Gastroesophageal sphincter (tissue), 3 donors: Measurements from ENCODE around the gene MPHOSPH10.
"Not testable (repeated sequence)": the region's sequence is repeated elsewhere in the genome, so short reads cannot be mapped to it uniquely, and the experiment has no call there.

ENCODE experiments used
- POLR2AphosphoS5 ChIP-seq: sonication (generic); formaldehyde crosslinking; IDR thresholded peaks from one replicate; pipeline ENCODE4 v1.6.1; 2017; ENCODE audit warnings: antibody characterized with exemption
- TF ChIP-seq, protein P1 (sequence below), 4 experiments: fragments of 200-600 bp in 2 of 4; fragments of 450-650 bp in 2 of 4; sonication (generic) in 1 of 4; IDR thresholded peaks; one replicate each; pipeline ENCODE4 v1.5.1; 2017 to 2019; ENCODE audit warnings: antibody characterized with exemption in 4 of 4, mild to moderate bottlenecking in 2 of 4, moderate library complexity in 2 of 4

DNA sequence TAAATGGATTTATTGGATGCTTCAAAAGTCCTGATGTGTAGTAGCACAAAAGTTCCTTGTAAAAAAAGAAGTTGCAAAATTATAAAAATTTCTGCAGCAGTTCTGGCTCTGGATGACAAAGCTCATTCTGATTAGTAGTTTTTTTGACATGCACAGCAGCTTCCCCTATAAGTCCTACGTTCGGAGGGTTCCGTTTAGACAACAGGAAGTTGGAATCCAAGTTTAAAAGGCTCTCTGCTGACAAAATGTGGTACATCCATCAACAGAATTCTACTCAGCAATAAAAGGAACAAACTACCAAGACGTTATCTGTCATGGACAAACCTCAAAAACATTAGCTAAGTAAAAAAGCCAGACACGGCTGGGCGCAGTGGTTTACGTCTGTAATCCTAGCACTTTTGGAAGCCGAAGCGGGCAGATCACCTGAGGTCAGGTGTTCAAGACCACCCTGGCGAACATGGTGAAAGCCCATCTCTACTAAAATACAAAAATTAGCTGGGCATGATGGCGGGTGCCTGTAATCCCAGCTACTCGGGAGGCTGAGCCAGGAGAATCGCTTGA lies 46.6 kb upstream of the MPHOSPH10 start:
- TF ChIP-seq, protein P1, sequence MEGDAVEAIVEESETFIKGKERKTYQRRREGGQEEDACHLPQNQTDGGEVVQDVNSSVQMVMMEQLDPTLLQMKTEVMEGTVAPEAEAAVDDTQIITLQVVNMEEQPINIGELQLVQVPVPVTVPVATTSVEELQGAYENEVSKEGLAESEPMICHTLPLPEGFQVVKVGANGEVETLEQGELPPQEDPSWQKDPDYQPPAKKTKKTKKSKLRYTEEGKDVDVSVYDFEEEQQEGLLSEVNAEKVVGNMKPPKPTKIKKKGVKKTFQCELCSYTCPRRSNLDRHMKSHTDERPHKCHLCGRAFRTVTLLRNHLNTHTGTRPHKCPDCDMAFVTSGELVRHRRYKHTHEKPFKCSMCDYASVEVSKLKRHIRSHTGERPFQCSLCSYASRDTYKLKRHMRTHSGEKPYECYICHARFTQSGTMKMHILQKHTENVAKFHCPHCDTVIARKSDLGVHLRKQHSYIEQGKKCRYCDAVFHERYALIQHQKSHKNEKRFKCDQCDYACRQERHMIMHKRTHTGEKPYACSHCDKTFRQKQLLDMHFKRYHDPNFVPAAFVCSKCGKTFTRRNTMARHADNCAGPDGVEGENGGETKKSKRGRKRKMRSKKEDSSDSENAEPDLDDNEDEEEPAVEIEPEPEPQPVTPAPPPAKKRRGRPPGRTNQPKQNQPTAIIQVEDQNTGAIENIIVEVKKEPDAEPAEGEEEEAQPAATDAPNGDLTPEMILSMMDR (IDR thresholded peaks at IDR 0.05) = not testable (repeated sequence)
- not testable (repeated sequence) for TF ChIP-seq POLR2AphosphoS5
